Immature natural killer cell (primary cell): ENCODE results near the gene RBFOX1. TPM values are rescaled to one million over a fixed set of nuclear protein-coding genes. Genes with fewer than 3 reads are reported as not detected.

ENCODE experiments used
- DNase-seq, 3 donors: peaks; one replicate each; pipeline ENCODE4 v3.0.0; 2022; ENCODE audit warnings: mixed read lengths in 1 of 3
- H3K27ac Mint-ChIP-seq, 6 donors: one replicate each; pipeline ENCODE4 v1.8.0; 2020; ENCODE audit warnings: mixed read lengths in 6 of 6, mild to moderate bottlenecking in 5 of 6, inconsistent platforms in 4 of 6, moderate library complexity in 3 of 6
- H3K27me3 Mint-ChIP-seq, 3 donors: one replicate each; pipeline ENCODE4 v1.8.0; 2020 to 2021; ENCODE audit warnings: low read depth in 3 of 3, mild to moderate bottlenecking in 3 of 3, mixed read lengths in 3 of 3, moderate library complexity in 3 of 3, inconsistent platforms in 1 of 3
- H3K36me3 Mint-ChIP-seq, 3 donors: one replicate each; pipeline ENCODE4 v1.8.0; 2020; ENCODE audit warnings: mixed read lengths in 3 of 3, inconsistent platforms in 2 of 3, mild to moderate bottlenecking in 2 of 3
- H3K4me1 Mint-ChIP-seq, 2 donors: one replicate each; pipeline ENCODE4 v1.8.0; 2020; ENCODE audit warnings: inconsistent platforms in 2 of 2, mild to moderate bottlenecking in 2 of 2, mixed read lengths in 2 of 2, moderate library complexity in 1 of 2
- H3K4me3 Mint-ChIP-seq, 5 donors: one replicate each; pipeline ENCODE4 v1.8.0; 2020; ENCODE audit warnings: mild to moderate bottlenecking in 5 of 5, mixed read lengths in 5 of 5, inconsistent platforms in 3 of 5, moderate library complexity in 3 of 5
- H3K9me3 Mint-ChIP-seq, 6 donors: one replicate each; pipeline ENCODE4 v1.8.0; 2020; ENCODE audit warnings: mild to moderate bottlenecking in 6 of 6, mixed read lengths in 6 of 6, inconsistent platforms in 4 of 6, moderate library complexity in 3 of 6
- polyA plus RNA-seq, 3 donors: library from polyadenylated mRNA; unstranded; fragments of 300-500 nt; fragmentation: Illumina TruSeq; gene quantifications; one replicate each; pipeline ENCODE4 v1.2.3, GENCODE V29; 2021

Gene RBFOX1
- polyA plus RNA-seq, 3 donors from 2014 or later = not detected

DNA sequence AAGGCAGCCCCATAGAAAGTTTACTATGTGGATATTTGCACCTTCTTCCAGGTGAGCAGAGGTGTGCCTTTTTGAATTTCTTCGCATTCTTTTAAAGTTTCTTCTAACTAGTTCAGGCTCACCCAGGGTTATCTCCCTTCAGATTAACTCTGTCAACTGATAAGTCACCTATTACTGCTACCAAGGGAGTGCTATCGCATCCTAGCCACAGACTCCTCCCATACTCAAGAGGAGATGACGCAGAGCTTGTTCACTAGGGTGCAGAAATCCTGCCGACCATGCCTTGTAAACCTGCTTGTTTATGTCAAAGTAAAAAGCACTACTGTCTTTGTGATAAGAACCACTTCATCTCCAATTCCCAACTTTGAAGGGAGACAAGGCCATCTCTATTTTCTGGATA is 390.1 kb downstream of the RBFOX1 start:
- H3K27ac Mint-ChIP-seq = no peak overlapping the region
- H3K4me1 Mint-ChIP-seq = no peaks in the 10 kb centered on the region
- no peaks in the 10 kb centered on the region for H3K36me3 Mint-ChIP-seq
- no peak overlapping the region for H3K4me3 Mint-ChIP-seq
- no peak for DNase-seq
- peaks cover 2 to 25% (median 9%) of the 10 kb centered on the region in 6 donors for H3K9me3 Mint-ChIP-seq
- H3K27me3 Mint-ChIP-seq = peaks cover 0 to 3% (median 1%) of the 10 kb centered on the region in 3 donors

- Mint-ChIP-seq H3K4me3 (no peak overlapping the region), H3K27me3 (peaks cover 0 to 3% (median 0%) of the 10 kb centered on the region in 3 donors), H3K36me3 (no peaks in the 10 kb centered on the region), H3K4me1 (no peaks in the 10 kb centered on the region), H3K27ac (no peak overlapping the region), H3K9me3 (peaks cover 3 to 25% (median 7%) of the 10 kb centered on the region in 6 donors)
- DNase-seq = no peak
Observed at GRCh38 chr16:7731141-7731540, 398.5 kb downstream of the RBFOX1 start.

DNA sequence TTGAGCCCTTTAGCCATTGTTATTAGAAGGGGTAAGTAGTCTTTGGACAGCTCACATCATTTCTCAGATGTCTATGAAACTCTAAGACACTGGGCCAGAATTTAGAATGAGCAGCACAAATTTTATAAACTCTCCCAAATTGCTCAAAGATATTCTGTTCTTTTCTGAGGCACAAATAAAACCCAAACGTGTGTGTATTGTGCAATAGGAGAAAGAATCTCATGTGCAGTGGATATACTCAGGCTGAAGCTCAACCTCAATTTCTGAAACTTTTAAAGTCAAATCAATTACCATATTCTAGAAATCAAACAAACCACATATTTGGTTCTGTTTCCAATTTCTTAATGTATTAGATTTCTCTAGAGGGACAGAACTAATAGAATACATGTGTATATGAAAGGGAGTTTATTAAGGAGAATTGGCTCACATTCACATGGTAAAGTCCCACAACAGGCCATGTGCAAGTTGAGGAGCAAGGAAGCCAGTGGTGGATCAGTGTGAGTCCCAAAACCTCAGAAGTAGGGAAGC is 403.6 kb downstream of the RBFOX1 start:
- Mint-ChIP-seq H3K27ac (no peak overlapping the region), H3K9me3 (peaks cover 0 to 20% (median 8%) of the 10 kb centered on the region in 6 donors), H3K36me3 (no peaks in the 10 kb centered on the region), H3K27me3 (peaks cover 0 to 2% (median 0%) of the 10 kb centered on the region in 3 donors), H3K4me1 (no peaks in the 10 kb centered on the region), H3K4me3 (no peak overlapping the region)
- no peak for DNase-seq

DNA sequence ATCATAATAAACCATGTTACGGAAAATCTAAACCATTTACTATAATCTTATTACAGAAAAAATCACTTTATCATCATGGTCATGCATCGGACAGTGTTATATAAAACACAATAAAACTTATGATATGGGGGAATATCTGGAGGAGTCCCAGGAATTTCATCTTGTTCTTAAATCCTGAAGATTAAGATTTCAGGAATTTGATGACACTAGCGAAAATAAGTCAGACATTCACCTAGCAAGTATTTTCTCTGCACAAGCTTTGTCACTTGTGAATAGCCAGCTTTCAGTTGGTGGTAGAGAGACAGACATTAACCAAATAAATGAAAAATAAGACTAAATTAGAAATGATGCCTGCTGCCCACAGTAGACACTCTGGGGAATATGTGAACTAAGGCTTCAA is 410.0 kb downstream of the RBFOX1 start:
- H3K4me1 Mint-ChIP-seq = no peaks in the 10 kb centered on the region

DNA sequence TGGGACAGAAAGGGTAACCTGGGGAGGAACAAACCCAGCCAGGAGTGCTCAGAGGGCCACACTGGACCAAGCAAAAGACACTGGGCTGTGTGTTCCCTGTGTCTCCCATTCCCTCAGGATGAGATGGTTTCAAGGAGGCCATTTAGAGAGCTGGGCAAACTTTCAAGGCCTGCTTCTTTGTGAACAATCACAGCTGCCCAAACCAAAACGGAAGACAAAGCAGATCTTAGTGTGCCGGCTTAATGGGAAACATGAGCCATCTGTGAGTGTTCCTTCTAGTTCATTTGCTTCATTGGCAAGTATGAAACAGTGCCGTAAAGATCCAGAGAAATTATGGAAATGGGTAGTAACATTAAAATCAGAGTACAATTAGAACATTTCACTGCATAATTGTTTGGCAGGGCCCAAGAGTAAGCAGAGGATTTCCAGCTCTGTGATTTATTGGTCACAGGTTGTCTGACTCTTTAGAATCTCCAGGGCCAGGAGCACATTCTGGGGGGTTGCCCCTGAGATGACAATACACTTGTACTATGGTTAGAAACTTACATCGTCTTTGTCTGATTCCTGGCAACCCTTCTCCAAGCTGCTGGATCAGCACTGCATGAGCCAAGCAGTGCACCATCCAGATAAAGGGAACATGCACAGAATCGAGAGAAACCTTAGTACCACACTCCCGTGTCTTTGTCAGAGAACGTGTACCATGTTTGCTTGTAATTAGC is 412.1 kb downstream of the RBFOX1 start:
- Mint-ChIP-seq H3K36me3 (no peaks in the 10 kb centered on the region), H3K9me3 (peaks cover 0 to 19% (median 5%) of the 10 kb centered on the region in 6 donors), H3K27ac (no peak overlapping the region), H3K27me3 (peaks cover 0 to 2% (median 1%) of the 10 kb centered on the region in 3 donors), H3K4me3 (no peak overlapping the region), H3K4me1 (no peaks in the 10 kb centered on the region)
- DNase-seq = no peak

More for the DNA sequence above, 410.0 kb downstream of the RBFOX1 start:
- DNase-seq = no peak
- H3K9me3 Mint-ChIP-seq = peaks cover 0 to 17% (median 9%) of the 10 kb centered on the region in 6 donors
- H3K27ac Mint-ChIP-seq = no peak overlapping the region
- peaks cover 0 to 2% (median 0%) of the 10 kb centered on the region in 3 donors for H3K27me3 Mint-ChIP-seq
- H3K4me3 Mint-ChIP-seq = no peak overlapping the region
- H3K36me3 Mint-ChIP-seq = no peaks in the 10 kb centered on the region

DNA sequence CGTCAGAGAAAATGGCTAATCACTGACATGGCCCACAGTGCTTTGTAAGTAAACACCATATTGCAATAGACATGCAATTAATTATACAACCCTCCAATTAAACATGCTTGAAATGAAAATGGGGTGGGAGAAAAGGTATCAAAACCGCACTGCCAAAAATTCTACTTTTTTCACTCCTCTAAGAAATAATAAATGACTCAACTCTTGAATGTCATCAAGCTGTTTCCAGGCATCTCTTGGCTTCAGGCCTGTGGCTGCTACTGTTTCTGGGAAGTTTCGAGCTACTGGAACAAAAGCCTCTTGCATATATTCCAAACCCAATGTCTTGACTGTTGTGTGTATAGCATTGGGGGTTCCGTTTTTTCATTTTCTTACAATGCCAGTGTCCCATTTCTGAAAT is 412.6 kb downstream of the RBFOX1 start:
- H3K36me3 Mint-ChIP-seq = no peaks in the 10 kb centered on the region
- peaks cover 0 to 19% (median 5%) of the 10 kb centered on the region in 6 donors for H3K9me3 Mint-ChIP-seq
- no peak for DNase-seq
- H3K27ac Mint-ChIP-seq = no peak overlapping the region
- no peak overlapping the region for H3K4me3 Mint-ChIP-seq
- H3K4me1 Mint-ChIP-seq = no peaks in the 10 kb centered on the region
- H3K27me3 Mint-ChIP-seq = peaks cover 0 to 2% (median 1%) of the 10 kb centered on the region in 3 donors

DNA sequence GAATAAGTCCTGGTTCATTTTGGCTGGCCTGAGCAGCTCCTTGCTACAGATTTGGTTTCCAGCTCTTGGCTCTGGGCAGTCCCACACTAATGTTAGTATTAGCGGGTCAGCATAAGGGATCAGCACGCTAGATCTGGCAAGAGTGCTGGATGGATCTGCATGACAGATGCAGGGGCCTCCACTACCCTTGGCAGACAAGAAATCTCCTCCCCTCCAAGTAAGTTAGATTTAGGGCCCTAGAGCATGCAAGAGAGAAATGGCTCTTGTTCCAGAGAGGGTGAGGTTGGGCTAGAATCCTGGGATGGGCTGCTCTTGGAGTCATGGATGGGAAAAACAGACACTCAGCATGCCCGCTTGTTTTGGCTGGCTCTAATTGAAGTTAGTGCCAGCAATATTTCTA is 414.3 kb downstream of the RBFOX1 start:
- no peak overlapping the region for H3K27ac Mint-ChIP-seq
- H3K9me3 Mint-ChIP-seq = peaks cover 0 to 19% (median 5%) of the 10 kb centered on the region in 6 donors
- no peaks in the 10 kb centered on the region for H3K4me1 Mint-ChIP-seq
- no peak overlapping the region for H3K4me3 Mint-ChIP-seq
- H3K36me3 Mint-ChIP-seq = no peaks in the 10 kb centered on the region
- DNase-seq = no peak
- peaks cover 0 to 2% (median 1%) of the 10 kb centered on the region in 3 donors for H3K27me3 Mint-ChIP-seq

DNA sequence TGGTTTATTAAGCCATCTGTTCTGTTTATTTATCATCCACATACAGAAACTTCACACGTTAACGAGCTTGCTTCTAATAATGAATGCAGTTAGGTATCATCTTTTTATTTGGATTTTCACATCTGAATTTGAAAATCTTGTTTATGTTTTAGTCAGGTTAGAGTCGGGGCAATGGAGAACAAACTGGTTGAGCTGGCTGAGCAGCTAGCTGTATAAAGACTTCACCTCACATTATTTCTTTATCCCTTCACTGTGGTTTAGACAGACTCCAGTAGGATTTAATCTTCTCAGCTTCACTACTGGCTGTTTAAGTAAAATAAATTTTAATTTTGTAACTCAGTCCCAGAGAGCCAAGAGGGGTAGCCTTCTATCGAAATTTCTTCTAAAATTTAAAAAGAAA is 415.9 kb downstream of the RBFOX1 start:
- Mint-ChIP-seq H3K36me3 (no peaks in the 10 kb centered on the region), H3K4me3 (no peak overlapping the region), H3K9me3 (peaks cover 0 to 19% (median 3%) of the 10 kb centered on the region in 6 donors), H3K4me1 (no peaks in the 10 kb centered on the region), H3K27me3 (peaks cover 0 to 2% (median 1%) of the 10 kb centered on the region in 3 donors), H3K27ac (no peak overlapping the region)
- DNase-seq = no peak

- no peak for DNase-seq
Observed at GRCh38 chr16:7755347-7755882, 422.8 kb downstream of the RBFOX1 start.

More at GRCh38 chr16:7755347-7755882, 422.8 kb downstream of the RBFOX1 start:
- Mint-ChIP-seq H3K4me3 (no peak overlapping the region), H3K4me1 (no peaks in the 10 kb centered on the region), H3K36me3 (no peaks in the 10 kb centered on the region), H3K9me3 (peaks cover 0 to 16% (median 1%) of the 10 kb centered on the region in 6 donors), H3K27ac (no peak overlapping the region), H3K27me3 (peaks cover 0 to 3% (median 0%) of the 10 kb centered on the region in 3 donors)
